ENCODE measurements around the gene COP1.

DNA sequence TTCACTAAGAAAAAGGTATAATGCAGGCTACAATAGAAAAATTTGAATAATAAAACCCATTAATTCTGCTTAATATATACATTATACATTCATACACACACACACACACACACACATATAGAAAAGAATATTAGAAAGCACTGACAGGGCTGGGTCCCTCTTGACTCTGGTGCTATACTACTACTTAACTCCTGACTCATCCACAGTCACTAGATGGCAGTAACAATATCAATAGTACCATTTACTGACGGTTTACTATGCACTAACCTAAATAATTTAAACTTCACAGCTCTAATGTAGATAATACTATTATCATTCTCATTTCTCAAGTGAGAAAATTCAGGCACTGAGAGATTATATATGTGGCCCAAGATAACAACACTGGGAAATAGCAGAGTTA, 87.5 kb downstream of the COP1 start:
- TF ChIP-seq, protein P1, sequence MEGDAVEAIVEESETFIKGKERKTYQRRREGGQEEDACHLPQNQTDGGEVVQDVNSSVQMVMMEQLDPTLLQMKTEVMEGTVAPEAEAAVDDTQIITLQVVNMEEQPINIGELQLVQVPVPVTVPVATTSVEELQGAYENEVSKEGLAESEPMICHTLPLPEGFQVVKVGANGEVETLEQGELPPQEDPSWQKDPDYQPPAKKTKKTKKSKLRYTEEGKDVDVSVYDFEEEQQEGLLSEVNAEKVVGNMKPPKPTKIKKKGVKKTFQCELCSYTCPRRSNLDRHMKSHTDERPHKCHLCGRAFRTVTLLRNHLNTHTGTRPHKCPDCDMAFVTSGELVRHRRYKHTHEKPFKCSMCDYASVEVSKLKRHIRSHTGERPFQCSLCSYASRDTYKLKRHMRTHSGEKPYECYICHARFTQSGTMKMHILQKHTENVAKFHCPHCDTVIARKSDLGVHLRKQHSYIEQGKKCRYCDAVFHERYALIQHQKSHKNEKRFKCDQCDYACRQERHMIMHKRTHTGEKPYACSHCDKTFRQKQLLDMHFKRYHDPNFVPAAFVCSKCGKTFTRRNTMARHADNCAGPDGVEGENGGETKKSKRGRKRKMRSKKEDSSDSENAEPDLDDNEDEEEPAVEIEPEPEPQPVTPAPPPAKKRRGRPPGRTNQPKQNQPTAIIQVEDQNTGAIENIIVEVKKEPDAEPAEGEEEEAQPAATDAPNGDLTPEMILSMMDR (IDR thresholded peaks at IDR 0.05), result no peak
- TF ChIP-seq POLR2AphosphoS5 (IDR thresholded peaks at IDR 0.05) (no peak), POLR2A (IDR thresholded peaks at IDR 0.05) (no peak)

All from breast epithelium (tissue), 3 donors.